SK-N-SH (cell line): ENCODE measurements around the gene BTBD10. TPM values are rescaled to one million over a fixed set of nuclear protein-coding genes. Genes with fewer than 3 reads are reported as not detected.

ENCODE experiments used
- CTCF ChIA-PET: fragments of 300-600, 350-600 bp; formaldehyde crosslinking; extraction: SDS; loops from one replicate; lab custom pipeline; 2021; lab: Yijun Ruan, JAX
- POLR2A ChIA-PET: fragments of 350-600 bp; sonication (Branson Sonifier 250); formaldehyde crosslinking; extraction: SDS; loops from one replicate; lab custom pipeline; 2020; ENCODE audit warnings: antibody characterized with exemption, inconsistent platforms; lab: Yijun Ruan, JAX
- DNase-seq: peaks from one replicate; pipeline ENCODE4 v3.0.0; 2012
- H2AFZ ChIP-seq: fragments of 200-600 bp; sonication (generic); 2 replicates; pipeline ENCODE4 v1.8.1; 2016; ENCODE audit warnings: antibody characterized with exemption, mild to moderate bottlenecking, low read depth
- H3F3A ChIP-seq: fragments of 200-600 bp; sonication (generic); replicated peaks from 2 replicates; pipeline ENCODE3; 2016; ENCODE audit warnings: antibody characterized with exemption, mild to moderate bottlenecking; ENCODE audit not compliant: insufficient read depth
- H3K27ac ChIP-seq, 2 experiments: fragments of 200-500 bp in 1 of 2; fragments of 200-600 bp in 1 of 2; sonication (Bioruptor generic) in 1 of 2; sonication (generic), shearing (Covaris generic) in 1 of 2; 2 replicates each; pipeline versions ENCODE4 v1.5.1 to v1.6.1; 2014 to 2016; ENCODE audit warnings: low read depth in 2 of 2, inconsistent platforms in 1 of 2, low read length in 1 of 2, mild to moderate bottlenecking in 1 of 2, mixed read lengths in 1 of 2
- H3K27me3 ChIP-seq: fragments of 200-600 bp; sonication (generic), shearing (Covaris generic); 2 replicates; pipeline ENCODE4 v1.6.1; 2016; ENCODE audit warnings: mixed run types; ENCODE audit not compliant: insufficient read depth
- H3K36me3 ChIP-seq, 2 experiments: fragments of 200-500 bp in 1 of 2; fragments of 200-600 bp in 1 of 2; sonication (Bioruptor generic) in 1 of 2; sonication (generic) in 1 of 2; replicated peaks in 1 of 2; 2 replicates each; pipeline versions ENCODE3 to v1.5.1; 2014 to 2016; ENCODE audit warnings: low read length in 1 of 2, mild to moderate bottlenecking in 1 of 2; ENCODE audit not compliant: insufficient read depth in 2 of 2, control insufficient read depth in 1 of 2
- H3K4me1 ChIP-seq, 2 experiments: fragments of 200-500 bp in 1 of 2; fragments of 200-600 bp in 1 of 2; sonication (Bioruptor generic) in 1 of 2; sonication (generic), shearing (Covaris generic) in 1 of 2; 2 replicates each; pipeline versions ENCODE4 v1.5.1 to v1.6.1; 2014 to 2016; ENCODE audit warnings: low read depth in 1 of 2, low read length in 1 of 2, mixed run types in 1 of 2; ENCODE audit not compliant: insufficient read depth in 2 of 2, control insufficient read depth in 1 of 2
- H3K4me2 ChIP-seq: fragments of 200-600 bp; sonication (generic), shearing (Covaris generic); 2 replicates; pipeline ENCODE4 v1.6.1; 2017; ENCODE audit warnings: mixed run types
- H3K4me3 ChIP-seq, 2 experiments: fragments of 200-500 bp in 1 of 2; fragments of 200-600 bp in 1 of 2; sonication (Bioruptor generic) in 1 of 2; sonication (generic), shearing (Covaris generic) in 1 of 2; 2 replicates each; pipeline versions ENCODE4 v1.5.1 to v1.8.1; 2014 to 2016; ENCODE audit warnings: low read depth in 2 of 2, inconsistent platforms in 1 of 2, low read length in 1 of 2, mild to moderate bottlenecking in 1 of 2, mixed read lengths in 1 of 2, moderate library complexity in 1 of 2
- H3K79me2 ChIP-seq: fragments of 200-600 bp; sonication (generic); 2 replicates; pipeline ENCODE4 v1.8.1; 2017; ENCODE audit warnings: mild to moderate bottlenecking; ENCODE audit not compliant: insufficient read depth
- H3K9ac ChIP-seq: fragments of 200-600 bp; sonication (generic); 2 replicates; pipeline ENCODE4 v1.6.1; 2017; ENCODE audit warnings: mixed run types
- H3K9me2 ChIP-seq: fragments of 200-600 bp; sonication (generic); 2 replicates; pipeline ENCODE4 v1.6.1; 2017; ENCODE audit warnings: mixed run types
- H3K9me3 ChIP-seq: fragments of 200-600 bp; sonication (generic); 2 replicates; pipeline ENCODE4 v1.6.1; 2017; ENCODE audit warnings: mixed run types, mild to moderate bottlenecking, moderate library complexity
- H4K20me1 ChIP-seq: fragments of 200-600 bp; sonication (generic); 2 replicates; pipeline ENCODE4 v1.6.1; 2017; ENCODE audit warnings: mild to moderate bottlenecking, mixed run types; ENCODE audit not compliant: insufficient read depth
- FOSL2 ChIP-seq: IDR thresholded peaks from 2 replicates; pipeline ENCODE4 v1.4.0; 2012; ENCODE audit warnings: low read depth, mild to moderate bottlenecking, moderate library complexity, borderline replicate concordance
- FOXJ3 ChIP-seq: sonication (generic); formaldehyde crosslinking; IDR thresholded peaks from 2 replicates; pipeline ENCODE4 v1.5.1; 2020; ENCODE audit warnings: mild to moderate bottlenecking, missing genetic modification reagents
- FOXM1 ChIP-seq: IDR thresholded peaks from 2 replicates; pipeline ENCODE4 v1.4.0; 2012; ENCODE audit warnings: low read depth, mild to moderate bottlenecking
- JUND ChIP-seq: IDR thresholded peaks from 2 replicates; pipeline ENCODE4 v1.4.0; 2012
- NFIC ChIP-seq: IDR thresholded peaks from 2 replicates; pipeline ENCODE4 v1.4.0; 2012; ENCODE audit warnings: borderline replicate concordance
- PBX3 ChIP-seq: IDR thresholded peaks from 2 replicates; pipeline ENCODE4; 2012
- POLR2AphosphoS5 ChIP-seq: IDR thresholded peaks from 2 replicates; pipeline ENCODE4 v1.6.1; 2012; ENCODE audit warnings: low read depth, low read length
- RAD21 ChIP-seq: IDR thresholded peaks from 2 replicates; pipeline ENCODE4 v1.6.1; 2012; ENCODE audit warnings: mild to moderate bottlenecking, low read length
- RCOR1 ChIP-seq: fragments of 150-350 bp; IDR thresholded peaks from 2 replicates; pipeline ENCODE4 v1.6.1; 2017; ENCODE audit warnings: antibody characterized with exemption, low read length
- RFX5 ChIP-seq: IDR thresholded peaks from 2 replicates; pipeline ENCODE4 v1.6.1; 2012; ENCODE audit warnings: mild to moderate bottlenecking, improper control_type of control experiment, low read length
- SMC3 ChIP-seq: IDR thresholded peaks from 2 replicates; pipeline ENCODE4 v1.6.1; 2012; ENCODE audit warnings: low read depth, low read length, improper control_type of control experiment
- TCF12 ChIP-seq: IDR thresholded peaks from 2 replicates; pipeline ENCODE4 v1.4.0; 2012
- TEAD4 ChIP-seq: IDR thresholded peaks from 2 replicates; pipeline ENCODE4 v1.4.0; 2012; ENCODE audit warnings: mild to moderate bottlenecking, borderline replicate concordance; ENCODE audit not compliant: insufficient read depth
- YY1 ChIP-seq: IDR thresholded peaks from 2 replicates; pipeline ENCODE4 v1.4.0; 2012; ENCODE audit warnings: low read depth, mild to moderate bottlenecking
- ZBTB33 ChIP-seq: IDR thresholded peaks from 2 replicates; pipeline ENCODE4 v1.4.0; 2012; ENCODE audit warnings: low read depth, borderline replicate concordance
- WGBS: methylation state at CpG from one replicate; pipeline ENCODE4 v1.1.6; 2017; ENCODE audit warnings: low lambda C conversion rate; 5-methylcytosine and 5-hydroxymethylcytosine counted together
- polyA plus RNA-seq, 3 experiments: library from polyadenylated mRNA; depleted of rRNA; stranded (reverse); fragments of >200 nt; gene quantifications; 2 replicates each; pipeline ENCODE4 v1.2.3, GENCODE V29; 2012
- TF ChIP-seq, protein P1 (sequence below): fragments of 150-350 bp; IDR thresholded peaks from 2 replicates; pipeline ENCODE4 v1.6.1; 2017; ENCODE audit warnings: antibody characterized with exemption, low read length, low read depth, borderline replicate concordance
- TF ChIP-seq, protein P2 (sequence below): fragments of 200-600 bp; sonication (generic); IDR thresholded peaks from 2 replicates; pipeline ENCODE4 v1.6.1; 2017; ENCODE audit warnings: antibody characterized with exemption, mild to moderate bottlenecking, moderate library complexity
- TF ChIP-seq, protein P3 (sequence below): fragments of 150-350 bp; IDR thresholded peaks from 2 replicates; pipeline ENCODE4 v1.6.1; 2016; ENCODE audit warnings: mild to moderate bottlenecking, low read depth, low read length

BTBD10 gene
- polyA plus RNA-seq, 1 of the 3 experiments (the other 2 are of a cell fraction) = 23.0 TPM

DNA sequence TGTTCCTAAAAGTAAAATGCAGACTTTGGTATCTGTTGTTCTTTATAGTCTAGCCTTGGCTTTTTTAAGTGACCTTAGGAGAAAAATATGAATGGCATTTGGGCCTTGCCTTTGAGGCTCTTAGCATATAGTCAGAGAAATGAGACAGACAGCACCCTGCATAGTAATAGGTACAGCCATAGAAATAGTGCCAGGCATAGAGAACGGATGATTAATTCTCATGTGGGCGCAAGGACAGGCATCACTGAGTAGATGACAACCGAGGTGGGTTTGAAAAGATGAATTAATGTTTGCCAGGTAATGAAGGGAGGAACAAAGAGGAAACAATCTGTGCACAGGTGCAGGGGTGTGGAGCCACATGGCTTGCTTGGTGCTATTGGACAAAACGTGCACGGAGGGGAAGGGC is 95.0 kb downstream of the BTBD10 start:
- Histone ChIP-seq H3K36me3 (peaks cover 23 to 46% of the 10 kb centered on the region in 2 experiments), H3K4me2 (no peak overlapping the region), H4K20me1 (no peaks in the 10 kb centered on the region), H3K9me3 (no peaks in the 10 kb centered on the region)
- TF ChIP-seq FOSL2 = no peak
- 0 out of 2 replicates have a peak, but pooled peaks have one; percentile 15 for TF ChIP-seq TCF12
- TF ChIP-seq, all 33 proteins: peak for 1
- Histone ChIP-seq H3K4me3 (no peak overlapping the region), H3K27me3 (no peaks in the 10 kb centered on the region), H3K27ac (peak overlapping the region in 1 of 2 experiments; percentile 42; a peak in 2 of 4 replicates), H3F3A (peaks cover 5% of the 10 kb centered on the region), H2AFZ (no peak overlapping the region), H3K9me2 (no peaks in the 10 kb centered on the region), H3K9ac (peak overlapping the region; percentile 20; the same call in 1 of the 2 replicates), H3K79me2 (no peaks in the 10 kb centered on the region), H3K4me1 (peaks cover 0 to 8% of the 10 kb centered on the region in 2 experiments; a peak in 1 of 4 replicates)
- ChIA-PET POLR2A (no interaction called here), CTCF (interaction anchor here (1.3 to 2.2 kb wide), 4 partner anchors 14 to 22 kb away, joined by 3 to 6 read pairs (median 5); no protein-coding TSS in a partner anchor)
- no peak for DNase-seq
- 80% methylated on average over 5 of the region's 5 CpGs for WGBS

- no peak overlapping the region for H3K9ac ChIP-seq
- no peak overlapping the region for H3K27ac ChIP-seq
- no peaks in the 10 kb centered on the region for H3K9me2 ChIP-seq
- no peaks in the 10 kb centered on the region for H3K9me3 ChIP-seq
- TF ChIP-seq RCOR1 (no peak), PBX3 (no peak), TCF12 (no peak), FOXM1 (no peak), RAD21 (no peak), ZBTB33 (no peak), JUND (no peak), FOXJ3 (CRISPR knock-in tag) (no peak), SMC3 (no peak), TEAD4 (no peak), POLR2AphosphoS5 (no peak), NFIC (no peak), YY1 (no peak), RFX5 (no peak)
- TF ChIP-seq, protein P1, sequence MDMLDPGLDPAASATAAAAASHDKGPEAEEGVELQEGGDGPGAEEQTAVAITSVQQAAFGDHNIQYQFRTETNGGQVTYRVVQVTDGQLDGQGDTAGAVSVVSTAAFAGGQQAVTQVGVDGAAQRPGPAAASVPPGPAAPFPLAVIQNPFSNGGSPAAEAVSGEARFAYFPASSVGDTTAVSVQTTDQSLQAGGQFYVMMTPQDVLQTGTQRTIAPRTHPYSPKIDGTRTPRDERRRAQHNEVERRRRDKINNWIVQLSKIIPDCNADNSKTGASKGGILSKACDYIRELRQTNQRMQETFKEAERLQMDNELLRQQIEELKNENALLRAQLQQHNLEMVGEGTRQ = no peak
- TF ChIP-seq, protein P2, sequence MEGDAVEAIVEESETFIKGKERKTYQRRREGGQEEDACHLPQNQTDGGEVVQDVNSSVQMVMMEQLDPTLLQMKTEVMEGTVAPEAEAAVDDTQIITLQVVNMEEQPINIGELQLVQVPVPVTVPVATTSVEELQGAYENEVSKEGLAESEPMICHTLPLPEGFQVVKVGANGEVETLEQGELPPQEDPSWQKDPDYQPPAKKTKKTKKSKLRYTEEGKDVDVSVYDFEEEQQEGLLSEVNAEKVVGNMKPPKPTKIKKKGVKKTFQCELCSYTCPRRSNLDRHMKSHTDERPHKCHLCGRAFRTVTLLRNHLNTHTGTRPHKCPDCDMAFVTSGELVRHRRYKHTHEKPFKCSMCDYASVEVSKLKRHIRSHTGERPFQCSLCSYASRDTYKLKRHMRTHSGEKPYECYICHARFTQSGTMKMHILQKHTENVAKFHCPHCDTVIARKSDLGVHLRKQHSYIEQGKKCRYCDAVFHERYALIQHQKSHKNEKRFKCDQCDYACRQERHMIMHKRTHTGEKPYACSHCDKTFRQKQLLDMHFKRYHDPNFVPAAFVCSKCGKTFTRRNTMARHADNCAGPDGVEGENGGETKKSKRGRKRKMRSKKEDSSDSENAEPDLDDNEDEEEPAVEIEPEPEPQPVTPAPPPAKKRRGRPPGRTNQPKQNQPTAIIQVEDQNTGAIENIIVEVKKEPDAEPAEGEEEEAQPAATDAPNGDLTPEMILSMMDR = no peak
- TF ChIP-seq, protein P3, sequence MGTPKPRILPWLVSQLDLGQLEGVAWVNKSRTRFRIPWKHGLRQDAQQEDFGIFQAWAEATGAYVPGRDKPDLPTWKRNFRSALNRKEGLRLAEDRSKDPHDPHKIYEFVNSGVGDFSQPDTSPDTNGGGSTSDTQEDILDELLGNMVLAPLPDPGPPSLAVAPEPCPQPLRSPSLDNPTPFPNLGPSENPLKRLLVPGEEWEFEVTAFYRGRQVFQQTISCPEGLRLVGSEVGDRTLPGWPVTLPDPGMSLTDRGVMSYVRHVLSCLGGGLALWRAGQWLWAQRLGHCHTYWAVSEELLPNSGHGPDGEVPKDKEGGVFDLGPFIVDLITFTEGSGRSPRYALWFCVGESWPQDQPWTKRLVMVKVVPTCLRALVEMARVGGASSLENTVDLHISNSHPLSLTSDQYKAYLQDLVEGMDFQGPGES = no peak
- H3K4me1 ChIP-seq = peaks cover 0 to 8% of the 10 kb centered on the region in 2 experiments; a peak in 1 of 4 replicates
- H3K36me3 ChIP-seq = peaks cover 22 to 47% of the 10 kb centered on the region in 2 experiments
- DNase-seq = no peak
- H4K20me1 ChIP-seq = no peaks in the 10 kb centered on the region
- 95% methylated on average over 4 of the region's 4 CpGs for WGBS
- no peak overlapping the region for H2AFZ ChIP-seq
- H3K4me3 ChIP-seq = no peak overlapping the region
- CTCF ChIA-PET = interaction anchor here (0.7 to 2.4 kb wide), 8 partner anchors 9 to 183 kb away, joined by 3 to 8 read pairs (median 5); no protein-coding TSS in a partner anchor
- no peaks in the 10 kb centered on the region for H3K79me2 ChIP-seq
- no peak overlapping the region for H3K4me2 ChIP-seq
- H3K27me3 ChIP-seq = no peaks in the 10 kb centered on the region
- POLR2A ChIA-PET = no interaction called here
- peaks cover 5% of the 10 kb centered on the region for H3F3A ChIP-seq
Observed at GRCh38 chr11:13367115-13367514, 95.9 kb downstream of the BTBD10 start.
